Neural cell (in vitro differentiated cells): ENCODE measurements around the gene SH3RF3. TPM values are rescaled to one million over a fixed set of nuclear protein-coding genes. Genes with fewer than 3 reads are reported as not detected.

Source experiments
- H2AFZ ChIP-seq: fragments of 200-600, 300-800 bp; sonication (generic), shearing (Covaris generic); 2 replicates; pipeline ENCODE4 v1.6.0; 2014; ENCODE audit warnings: low read depth, mild to moderate bottlenecking, antibody characterized with exemption, low read length, moderate library complexity
- H3F3A ChIP-seq: fragments of 200-600 bp; shearing (Covaris generic); 2 replicates; pipeline ENCODE4 v1.6.1; 2016; ENCODE audit warnings: mild to moderate bottlenecking, moderate library complexity, mixed read lengths, antibody characterized with exemption, low read length; ENCODE audit not compliant: insufficient read depth, poor library complexity, severe bottlenecking
- H3K27ac ChIP-seq: fragments of 200-600, 300-800 bp; sonication (generic), shearing (Covaris generic); 2 replicates; pipeline ENCODE4 v1.5.1; 2014; ENCODE audit warnings: mild to moderate bottlenecking, low read length, moderate library complexity
- H3K27me3 ChIP-seq: fragments of 300-800, 200-600 bp; sonication (generic), shearing (Covaris generic); 2 replicates; pipeline ENCODE4 v1.6.0; 2014; ENCODE audit warnings: mild to moderate bottlenecking, low read depth, low read length, moderate library complexity; ENCODE audit not compliant: insufficient read depth
- H3K36me3 ChIP-seq: fragments of 300-800, 200-600 bp; sonication (generic), shearing (Covaris generic); 2 replicates; pipeline ENCODE4 v1.5.1; 2014; ENCODE audit warnings: mild to moderate bottlenecking, antibody characterized with exemption, low read length, moderate library complexity; ENCODE audit not compliant: insufficient read depth
- H3K4me2 ChIP-seq: fragments of 300-800, 200-600 bp; sonication (generic), shearing (Covaris generic); 2 replicates; pipeline ENCODE4 v1.6.0; 2014; ENCODE audit warnings: mild to moderate bottlenecking, low read length
- H3K4me3 ChIP-seq: fragments of 300-800, 200-600 bp; sonication (generic), shearing (Covaris generic); 2 replicates; pipeline ENCODE4 v1.5.1; 2014; ENCODE audit warnings: mild to moderate bottlenecking, low read length, moderate library complexity
- H3K79me2 ChIP-seq: fragments of 200-600 bp; shearing (Covaris generic); replicated peaks from 2 replicates; pipeline ENCODE4 v1.6.0; 2014; ENCODE audit warnings: mild to moderate bottlenecking, low read length, moderate library complexity; ENCODE audit not compliant: insufficient read depth
- H3K9ac ChIP-seq: fragments of 300-800, 200-600 bp; sonication (generic), shearing (Covaris generic); 2 replicates; pipeline ENCODE4 v1.6.1; 2016; ENCODE audit warnings: mild to moderate bottlenecking, low read length, mixed read lengths
- H3K9me2 ChIP-seq: fragments of 200-600 bp; shearing (Covaris generic); 2 replicates; pipeline ENCODE4 v1.6.1; 2016; ENCODE audit warnings: mild to moderate bottlenecking, low read length, mixed read lengths; ENCODE audit not compliant: insufficient read depth
- H3K9me3 ChIP-seq: fragments of 200-600, 300-800 bp; sonication (generic), shearing (Covaris generic); 2 replicates; pipeline ENCODE4 v1.6.1; 2016; ENCODE audit warnings: mild to moderate bottlenecking, mixed run types, low read length, moderate library complexity, mixed read lengths
- H4K20me1 ChIP-seq: fragments of 200-600 bp; shearing (Covaris generic); 2 replicates; pipeline ENCODE4 v1.6.1; 2016; ENCODE audit warnings: mild to moderate bottlenecking, mixed run types; ENCODE audit not compliant: insufficient read depth
- EP300 ChIP-seq: fragments of 450-650 bp; conservative IDR thresholded peaks from 2 replicates; pipeline ENCODE4 v1.6.1; 2014; ENCODE audit warnings: antibody characterized with exemption, mild to moderate bottlenecking, moderate library complexity; ENCODE audit not compliant: poor library complexity, severe bottlenecking
- EZH2 ChIP-seq: fragments of 200-600, 300-800 bp; shearing (Covaris generic), sonication (generic); IDR thresholded peaks from 2 replicates; pipeline ENCODE4 v1.6.1; 2014; ENCODE audit warnings: antibody characterized with exemption, low read length, borderline replicate concordance, mild to moderate bottlenecking; ENCODE audit not compliant: insufficient read depth, poor library complexity, severe bottlenecking
- MXI1 ChIP-seq: fragments of 450-650 bp; conservative IDR thresholded peaks from 2 replicates; pipeline ENCODE4 v1.6.1; 2014; ENCODE audit warnings: antibody characterized with exemption, mild to moderate bottlenecking; ENCODE audit not compliant: poor library complexity, severe bottlenecking
- POLR2AphosphoS5 ChIP-seq: IDR thresholded peaks from 2 replicates; pipeline ENCODE4 v1.6.1; 2012
- RAD21 ChIP-seq: fragments of 450-650 bp; conservative IDR thresholded peaks from 2 replicates; pipeline ENCODE4 v1.6.1; 2014; ENCODE audit warnings: antibody characterized with exemption, mild to moderate bottlenecking, moderate library complexity
- SMC3 ChIP-seq: fragments of 450-650 bp; conservative IDR thresholded peaks from 2 replicates; pipeline ENCODE4 v1.6.1; 2014; ENCODE audit warnings: antibody characterized with exemption, mild to moderate bottlenecking, moderate library complexity; ENCODE audit not compliant: poor library complexity
- TAF1 ChIP-seq: IDR thresholded peaks from 2 replicates; pipeline ENCODE4 v1.6.1; 2012; ENCODE audit warnings: low read depth
- polyA plus RNA-seq: library from polyadenylated mRNA; depleted of rRNA; stranded (reverse); fragments of >200 nt; gene quantifications from 2 replicates; pipeline ENCODE4 v1.2.3, GENCODE V29; 2014
- TF ChIP-seq, protein P1 (sequence below): fragments of 450-650 bp; IDR thresholded peaks from 2 replicates; pipeline ENCODE4 v1.5.1; 2014; ENCODE audit warnings: antibody characterized with exemption, mild to moderate bottlenecking, moderate library complexity; ENCODE audit not compliant: poor library complexity, severe bottlenecking
- TF ChIP-seq, protein P2 (sequence below): IDR thresholded peaks from 2 replicates; pipeline ENCODE4 v1.6.1; 2012; ENCODE audit warnings: borderline replicate concordance

The SH3RF3 gene
- polyA plus RNA-seq, 1 donor from 2014 or later = 0.53 TPM

DNA sequence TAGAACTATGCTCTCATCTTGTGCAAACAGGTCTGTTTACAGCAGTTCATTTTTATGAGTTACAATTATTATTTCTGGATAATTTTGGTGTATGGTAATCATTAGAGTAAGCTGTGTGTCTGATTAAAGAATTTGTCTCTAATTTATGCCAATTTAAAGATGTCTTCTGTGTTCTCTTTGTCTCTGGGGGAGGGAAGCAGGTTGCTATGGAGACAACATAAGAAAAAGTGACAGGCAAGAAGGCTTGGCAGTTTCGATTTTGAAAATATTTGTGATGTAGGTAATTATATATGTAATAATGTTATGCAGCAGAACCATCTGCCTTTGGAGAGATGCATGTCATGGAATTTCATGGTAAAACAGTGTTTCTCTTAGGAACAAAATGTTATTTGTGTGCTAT lies 78.2 kb downstream of the SH3RF3 start:
- no peaks in the 10 kb centered on the region for H3F3A ChIP-seq
- H3K9me2 ChIP-seq = no peaks in the 10 kb centered on the region
- H3K27me3 ChIP-seq = no peaks in the 10 kb centered on the region
- H3K4me3 ChIP-seq = peak overlapping the region; percentile 9
- no peaks in the 10 kb centered on the region for H3K79me2 ChIP-seq
- no peak overlapping the region for H3K9ac ChIP-seq
- H3K9me3 ChIP-seq = no peaks in the 10 kb centered on the region
- peak overlapping the region; percentile 13 for H3K4me2 ChIP-seq
- H2AFZ ChIP-seq = no peak overlapping the region
- no peaks in the 10 kb centered on the region for H4K20me1 ChIP-seq
- no peaks in the 10 kb centered on the region for H3K36me3 ChIP-seq
- H3K27ac ChIP-seq = no peak overlapping the region
- no peak for TF ChIP-seq SMC3
- TF ChIP-seq, protein P1, sequence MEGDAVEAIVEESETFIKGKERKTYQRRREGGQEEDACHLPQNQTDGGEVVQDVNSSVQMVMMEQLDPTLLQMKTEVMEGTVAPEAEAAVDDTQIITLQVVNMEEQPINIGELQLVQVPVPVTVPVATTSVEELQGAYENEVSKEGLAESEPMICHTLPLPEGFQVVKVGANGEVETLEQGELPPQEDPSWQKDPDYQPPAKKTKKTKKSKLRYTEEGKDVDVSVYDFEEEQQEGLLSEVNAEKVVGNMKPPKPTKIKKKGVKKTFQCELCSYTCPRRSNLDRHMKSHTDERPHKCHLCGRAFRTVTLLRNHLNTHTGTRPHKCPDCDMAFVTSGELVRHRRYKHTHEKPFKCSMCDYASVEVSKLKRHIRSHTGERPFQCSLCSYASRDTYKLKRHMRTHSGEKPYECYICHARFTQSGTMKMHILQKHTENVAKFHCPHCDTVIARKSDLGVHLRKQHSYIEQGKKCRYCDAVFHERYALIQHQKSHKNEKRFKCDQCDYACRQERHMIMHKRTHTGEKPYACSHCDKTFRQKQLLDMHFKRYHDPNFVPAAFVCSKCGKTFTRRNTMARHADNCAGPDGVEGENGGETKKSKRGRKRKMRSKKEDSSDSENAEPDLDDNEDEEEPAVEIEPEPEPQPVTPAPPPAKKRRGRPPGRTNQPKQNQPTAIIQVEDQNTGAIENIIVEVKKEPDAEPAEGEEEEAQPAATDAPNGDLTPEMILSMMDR = no peak
- peak; percentile 61 for TF ChIP-seq EP300
- TF ChIP-seq RAD21 = peak; percentile 8
- peak; percentile 37 for TF ChIP-seq POLR2AphosphoS5

DNA sequence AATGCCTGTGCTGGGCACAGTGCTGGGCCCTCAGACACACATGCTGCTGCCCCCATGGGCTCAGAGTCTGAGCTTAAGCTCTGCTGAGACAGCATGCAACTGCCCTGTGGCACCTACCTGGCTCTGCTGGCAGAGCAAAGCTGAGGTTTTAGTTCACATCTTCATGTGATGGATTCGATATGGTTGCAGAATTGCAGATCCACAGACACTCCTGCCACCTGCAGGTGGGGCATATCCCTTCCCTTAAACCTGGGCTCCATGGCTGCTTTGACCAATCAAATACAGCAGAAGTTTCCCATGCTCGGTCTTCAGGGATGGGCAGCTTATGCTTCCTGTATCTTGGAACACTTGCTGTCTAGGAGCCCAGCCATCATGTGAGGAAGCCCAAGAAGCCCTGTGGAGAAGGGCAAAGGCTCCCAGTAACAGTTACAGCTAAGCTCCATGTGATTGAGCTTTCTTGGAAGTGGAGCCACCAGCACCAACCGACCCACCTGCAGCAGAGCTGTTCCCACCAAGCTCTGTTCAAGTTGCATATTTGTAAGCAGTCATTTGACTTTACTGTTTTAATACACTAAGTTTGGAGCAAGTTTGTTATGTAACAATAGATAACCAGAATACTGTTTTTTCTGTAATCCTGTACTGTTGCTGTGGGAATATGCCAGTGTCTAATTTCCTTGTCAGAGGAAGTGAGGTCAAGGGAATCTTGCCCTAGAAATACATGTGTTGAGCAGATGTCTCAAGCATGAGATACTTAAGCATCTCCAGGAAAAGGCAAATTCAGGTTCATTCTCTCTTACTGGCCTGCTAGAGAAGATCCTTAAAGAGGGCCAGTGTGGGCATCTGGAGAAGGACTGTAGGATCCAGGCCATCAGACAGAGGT lies 79.3 kb downstream of the SH3RF3 start:
- TF ChIP-seq MXI1 (no peak), EZH2 (no peak), SMC3 (no peak), POLR2AphosphoS5 (no peak), RAD21 (no peak), EP300 (no peak)
- H3K9me3 ChIP-seq = no peaks in the 10 kb centered on the region
- no peak overlapping the region for H3K4me2 ChIP-seq
- H3K27ac ChIP-seq = no peak overlapping the region
- H2AFZ ChIP-seq = no peak overlapping the region
- H3K36me3 ChIP-seq = no peaks in the 10 kb centered on the region
- no peak overlapping the region for H3K4me3 ChIP-seq
- H3K27me3 ChIP-seq = no peaks in the 10 kb centered on the region
- H3K9me2 ChIP-seq = no peaks in the 10 kb centered on the region
- H3K79me2 ChIP-seq = no peaks in the 10 kb centered on the region
- H3K9ac ChIP-seq = no peak overlapping the region
- H3F3A ChIP-seq = no peaks in the 10 kb centered on the region
- H4K20me1 ChIP-seq = no peaks in the 10 kb centered on the region

DNA sequence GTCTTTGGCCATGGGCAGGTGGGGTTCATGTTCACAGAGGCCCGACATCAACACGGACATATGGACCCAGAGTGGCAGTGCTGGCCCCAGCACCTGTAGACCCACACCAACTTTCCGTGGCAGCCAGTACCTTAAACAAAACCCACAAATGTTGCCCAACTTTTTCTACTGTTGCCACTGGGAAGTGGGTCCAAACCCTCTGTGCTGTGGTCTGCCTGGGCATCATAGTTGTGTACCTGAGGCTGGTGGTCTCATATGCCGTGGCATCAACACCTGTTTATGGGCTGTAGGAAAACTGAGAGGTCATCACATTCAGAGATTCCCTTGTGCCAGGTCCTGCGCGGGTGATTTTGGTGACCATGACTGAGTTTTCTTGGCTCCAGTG lies 79.9 kb downstream of the SH3RF3 start:
- Histone ChIP-seq H3K36me3 (no peaks in the 10 kb centered on the region), H3K9ac (no peak overlapping the region), H3K27ac (no peak overlapping the region), H3K9me3 (no peaks in the 10 kb centered on the region), H3K9me2 (no peaks in the 10 kb centered on the region), H3K4me3 (no peak overlapping the region), H3K27me3 (no peaks in the 10 kb centered on the region), H3K4me2 (no peak overlapping the region), H3K79me2 (no peaks in the 10 kb centered on the region), H4K20me1 (no peaks in the 10 kb centered on the region), H2AFZ (no peak overlapping the region), H3F3A (no peaks in the 10 kb centered on the region)
- no peak for TF ChIP-seq EZH2
- TF ChIP-seq RAD21 = no peak
- no peak for TF ChIP-seq SMC3
- TF ChIP-seq, protein P2, sequence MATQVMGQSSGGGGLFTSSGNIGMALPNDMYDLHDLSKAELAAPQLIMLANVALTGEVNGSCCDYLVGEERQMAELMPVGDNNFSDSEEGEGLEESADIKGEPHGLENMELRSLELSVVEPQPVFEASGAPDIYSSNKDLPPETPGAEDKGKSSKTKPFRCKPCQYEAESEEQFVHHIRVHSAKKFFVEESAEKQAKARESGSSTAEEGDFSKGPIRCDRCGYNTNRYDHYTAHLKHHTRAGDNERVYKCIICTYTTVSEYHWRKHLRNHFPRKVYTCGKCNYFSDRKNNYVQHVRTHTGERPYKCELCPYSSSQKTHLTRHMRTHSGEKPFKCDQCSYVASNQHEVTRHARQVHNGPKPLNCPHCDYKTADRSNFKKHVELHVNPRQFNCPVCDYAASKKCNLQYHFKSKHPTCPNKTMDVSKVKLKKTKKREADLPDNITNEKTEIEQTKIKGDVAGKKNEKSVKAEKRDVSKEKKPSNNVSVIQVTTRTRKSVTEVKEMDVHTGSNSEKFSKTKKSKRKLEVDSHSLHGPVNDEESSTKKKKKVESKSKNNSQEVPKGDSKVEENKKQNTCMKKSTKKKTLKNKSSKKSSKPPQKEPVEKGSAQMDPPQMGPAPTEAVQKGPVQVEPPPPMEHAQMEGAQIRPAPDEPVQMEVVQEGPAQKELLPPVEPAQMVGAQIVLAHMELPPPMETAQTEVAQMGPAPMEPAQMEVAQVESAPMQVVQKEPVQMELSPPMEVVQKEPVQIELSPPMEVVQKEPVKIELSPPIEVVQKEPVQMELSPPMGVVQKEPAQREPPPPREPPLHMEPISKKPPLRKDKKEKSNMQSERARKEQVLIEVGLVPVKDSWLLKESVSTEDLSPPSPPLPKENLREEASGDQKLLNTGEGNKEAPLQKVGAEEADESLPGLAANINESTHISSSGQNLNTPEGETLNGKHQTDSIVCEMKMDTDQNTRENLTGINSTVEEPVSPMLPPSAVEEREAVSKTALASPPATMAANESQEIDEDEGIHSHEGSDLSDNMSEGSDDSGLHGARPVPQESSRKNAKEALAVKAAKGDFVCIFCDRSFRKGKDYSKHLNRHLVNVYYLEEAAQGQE = no peak
- no peak for TF ChIP-seq MXI1
- TF ChIP-seq EP300 = no peak
- TF ChIP-seq TAF1 = no peak
- TF ChIP-seq, protein P1 = no peak
- TF ChIP-seq POLR2AphosphoS5 = no peak
